Panc1 (cell line): ENCODE measurements around the gene CNTN4.

ENCODE experiments used
- CTCF ChIP-seq: fragments of 450-650 bp; IDR thresholded peaks from 2 replicates; pipeline ENCODE4 v1.5.1; 2017; ENCODE audit warnings: mild to moderate bottlenecking
- POLR2AphosphoS5 ChIP-seq: IDR thresholded peaks from 2 replicates; pipeline ENCODE4 v1.6.1; 2012; ENCODE audit warnings: mild to moderate bottlenecking, low read depth, low read length, moderate library complexity

DNA sequence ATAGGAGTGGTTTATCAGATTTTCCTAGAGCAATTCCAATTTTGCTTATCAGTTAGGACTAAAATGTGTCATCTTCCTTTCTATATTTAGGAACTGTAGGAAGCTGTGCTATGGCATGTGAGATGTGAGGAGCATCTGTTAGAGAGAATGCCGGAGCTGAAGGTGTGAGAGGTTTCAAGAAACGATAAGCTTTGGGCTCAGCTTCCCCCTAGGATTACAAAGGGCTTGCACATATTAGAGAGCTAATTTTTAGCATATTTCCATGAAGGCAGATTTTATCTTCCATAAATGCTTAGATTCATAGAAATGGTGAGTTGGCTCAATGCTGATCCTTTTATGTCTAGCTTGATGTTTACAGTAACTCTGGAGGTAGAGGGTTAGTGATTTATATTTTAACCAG is 120.2 kb downstream of the CNTN4 start:
- TF ChIP-seq CTCF (no peak), POLR2AphosphoS5 (no peak)
